Stimulated activated naive CD8-positive, alpha-beta T cell treated with anti-CD3 and anti-CD28 coated beads, Interleukin-15, Interleukin-2, amounts not matched to agents 100 ng/mL and 50 ng/mL, for 24 hours (primary cell): ENCODE measurements around the gene HSPG2.
"Not testable (repeated sequence)": the region's sequence is repeated elsewhere in the genome, so short reads cannot be mapped to it uniquely, and the experiment has no call there.

Experiments used
- H3K27ac Mint-ChIP-seq: one replicate; pipeline ENCODE4 v1.8.0; 2021; ENCODE audit warnings: mild to moderate bottlenecking, mixed read lengths
- H3K27me3 Mint-ChIP-seq: one replicate; pipeline ENCODE4 v1.8.0; 2021; ENCODE audit warnings: mixed read lengths
- H3K36me3 Mint-ChIP-seq: one replicate; pipeline ENCODE4 v1.8.0; 2021; ENCODE audit warnings: low read depth, mixed read lengths
- H3K4me1 Mint-ChIP-seq: one replicate; pipeline ENCODE4 v1.8.0; 2021; ENCODE audit warnings: low read depth, mixed read lengths
- H3K4me3 Mint-ChIP-seq: one replicate; pipeline ENCODE4 v1.8.0; 2021; ENCODE audit warnings: mild to moderate bottlenecking, mixed read lengths
- H3K9me3 Mint-ChIP-seq: one replicate; pipeline ENCODE4 v1.8.0; 2021; ENCODE audit warnings: mixed read lengths

HSPG2 gene

DNA sequence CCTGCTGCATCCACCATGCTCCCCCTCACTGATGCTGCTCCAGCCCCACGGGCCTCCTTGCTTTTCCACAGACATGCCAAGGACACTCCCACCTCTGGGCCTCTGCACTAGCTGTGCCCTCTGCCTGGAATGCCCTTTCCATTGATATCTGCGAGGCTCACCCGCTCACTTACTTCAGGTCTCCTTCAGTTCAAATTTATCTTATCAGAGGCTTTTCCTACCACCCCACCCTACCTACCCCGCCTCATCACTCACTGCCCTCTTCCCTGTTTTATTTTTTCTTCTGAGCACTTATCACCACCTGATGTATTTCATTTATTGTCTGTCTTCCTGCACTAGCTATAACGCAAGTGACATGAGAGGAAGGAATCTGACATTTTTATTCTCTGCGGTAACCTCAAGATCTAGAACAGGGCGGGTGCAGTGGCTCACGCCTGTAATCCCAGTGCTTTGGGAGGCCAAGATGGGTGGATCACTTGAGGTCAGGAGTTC, 7.0 kb downstream of the HSPG2 start:
- H3K9me3 Mint-ChIP-seq, result no peaks in the 10 kb centered on the region
- no peak overlapping the region for H3K4me3 Mint-ChIP-seq
- H3K36me3 Mint-ChIP-seq, result no peaks in the 10 kb centered on the region
- H3K27ac Mint-ChIP-seq, result no peak overlapping the region
- H3K27me3 Mint-ChIP-seq, result no peaks in the 10 kb centered on the region
- no peaks in the 10 kb centered on the region for H3K4me1 Mint-ChIP-seq

DNA sequence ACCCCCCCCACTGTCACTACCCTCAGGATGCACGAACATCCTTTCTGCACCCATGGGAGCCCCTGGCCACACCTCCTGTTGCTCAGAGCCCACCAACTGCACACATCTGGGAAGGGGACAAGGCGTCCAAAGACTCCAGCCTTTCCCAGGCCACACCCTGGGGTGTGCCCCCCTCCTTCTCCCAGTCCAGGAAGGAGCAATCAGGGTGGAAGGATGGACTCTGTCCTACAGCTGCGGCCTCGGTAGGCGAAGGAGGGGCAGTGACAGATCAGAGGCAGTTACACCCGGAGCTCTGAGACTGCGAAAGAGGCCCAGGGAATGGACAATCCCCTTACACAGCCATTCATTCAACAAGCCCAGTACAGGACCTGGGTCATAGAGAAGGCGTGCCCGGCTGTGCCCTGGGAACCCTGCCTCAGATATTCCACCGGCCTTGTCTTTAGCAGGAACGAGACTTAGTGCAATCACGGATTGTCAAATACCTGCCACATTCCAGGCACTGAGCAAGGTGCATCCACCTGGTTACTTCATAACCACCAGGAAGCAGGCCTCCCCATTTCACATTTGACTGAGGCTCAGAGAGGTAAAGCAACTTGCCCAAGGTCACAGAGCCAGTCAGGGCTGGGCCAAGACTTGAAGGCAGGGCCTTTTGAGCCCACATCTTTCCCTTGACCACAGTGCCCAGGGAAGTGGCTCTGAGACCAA, 9.4 kb downstream of the HSPG2 start:
- Mint-ChIP-seq H3K9me3 (no peaks in the 10 kb centered on the region), H3K4me3 (no peak overlapping the region), H3K27ac (no peak overlapping the region), H3K27me3 (no peaks in the 10 kb centered on the region), H3K36me3 (no peaks in the 10 kb centered on the region), H3K4me1 (no peaks in the 10 kb centered on the region)

DNA sequence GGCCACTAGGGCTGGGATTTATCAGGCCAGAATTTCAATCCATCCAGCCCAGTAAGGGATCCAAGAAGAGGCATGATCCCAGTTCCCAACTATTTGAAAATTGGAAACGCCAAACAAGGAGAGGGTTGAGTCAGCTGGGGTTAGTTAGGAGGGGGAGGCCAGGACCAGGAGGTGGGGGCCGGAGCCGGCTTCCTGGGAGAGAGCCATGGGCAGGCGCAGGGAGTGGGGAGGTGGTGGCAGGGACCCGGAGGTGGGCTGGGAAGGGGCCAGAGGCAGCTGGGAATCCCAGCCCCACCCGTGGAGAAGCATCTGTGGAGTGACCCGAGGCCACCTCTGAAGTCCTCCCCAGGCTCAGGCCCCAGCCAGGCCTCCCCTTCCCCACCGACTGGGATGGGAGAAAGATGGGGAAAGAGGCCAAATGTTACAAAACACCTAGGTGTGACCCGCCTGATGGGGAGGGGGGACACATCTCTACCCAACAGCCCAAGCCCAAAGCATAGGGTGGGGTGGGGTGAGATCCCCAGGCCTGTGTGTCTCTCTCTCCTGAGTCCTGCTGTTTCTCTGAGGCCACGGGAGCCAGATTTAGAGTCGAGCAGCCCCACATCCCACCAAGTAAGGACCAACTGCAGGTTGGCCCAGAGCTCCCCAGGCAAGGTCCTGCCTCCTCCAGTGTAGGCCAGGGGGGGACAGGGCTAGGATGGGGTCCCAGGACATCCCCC, 10.1 kb downstream of the HSPG2 start:
- Mint-ChIP-seq H3K4me3 (no peak overlapping the region), H3K36me3 (no peaks in the 10 kb centered on the region)

DNA sequence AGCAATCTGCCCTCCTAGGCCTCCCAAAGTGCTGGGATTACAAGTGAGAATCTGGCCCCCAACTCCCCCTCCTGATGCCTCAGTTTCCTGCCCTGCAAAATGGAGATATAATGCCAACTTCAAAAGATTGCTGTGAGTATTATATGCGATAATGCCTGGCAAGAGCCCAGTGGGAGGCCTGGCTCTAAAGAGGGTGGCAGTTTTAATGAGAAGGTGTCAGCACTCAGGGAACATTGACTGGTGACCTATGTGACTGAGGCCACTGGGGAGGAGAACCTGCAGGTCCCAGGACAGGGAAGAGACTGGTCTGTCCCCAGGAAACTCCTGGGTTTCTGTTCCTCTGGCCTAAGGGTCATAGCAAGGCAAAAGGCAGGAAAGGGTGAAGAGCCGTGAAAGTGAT, 11.0 kb downstream of the HSPG2 start:
- H3K36me3 Mint-ChIP-seq, result no peaks in the 10 kb centered on the region
- H3K4me1 Mint-ChIP-seq, result no peaks in the 10 kb centered on the region
- H3K4me3 Mint-ChIP-seq, result no peak overlapping the region
- no peaks in the 10 kb centered on the region for H3K9me3 Mint-ChIP-seq
- no peaks in the 10 kb centered on the region for H3K27me3 Mint-ChIP-seq
- H3K27ac Mint-ChIP-seq, result no peak overlapping the region

More for the DNA sequence above, 10.1 kb downstream of the HSPG2 start:
- H3K9me3 Mint-ChIP-seq, result no peaks in the 10 kb centered on the region
- H3K27me3 Mint-ChIP-seq, result no peaks in the 10 kb centered on the region
- no peak overlapping the region for H3K27ac Mint-ChIP-seq
- H3K4me1 Mint-ChIP-seq, result no peaks in the 10 kb centered on the region

DNA sequence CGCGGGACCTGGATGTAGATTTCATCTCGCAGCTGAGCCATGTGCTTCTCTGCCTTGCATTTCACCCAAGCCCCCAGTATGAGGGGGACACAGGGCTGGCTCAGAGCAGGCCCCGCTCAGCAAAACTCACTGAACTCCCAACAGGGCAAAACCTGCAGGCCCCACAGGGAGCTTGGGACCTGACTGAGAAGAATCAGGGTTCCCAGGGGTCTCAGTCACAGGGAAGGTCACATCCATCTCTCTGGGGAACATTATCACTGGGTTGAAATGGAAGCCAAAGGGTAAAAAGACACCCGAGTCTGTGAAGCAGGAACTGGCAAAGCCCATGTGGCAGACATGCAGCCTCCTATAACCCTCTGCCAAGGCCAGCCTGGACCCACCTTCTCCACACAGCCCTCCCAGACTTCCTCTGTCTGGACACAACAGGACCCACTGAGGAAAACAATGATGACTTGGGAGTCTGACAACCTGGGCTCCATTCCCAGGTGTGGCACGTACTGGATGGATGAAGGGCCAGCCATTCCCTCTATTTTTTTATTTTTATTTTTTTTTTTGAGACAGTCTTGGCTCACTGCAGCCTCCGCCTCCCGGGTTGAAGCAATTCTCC, 11.7 kb downstream of the HSPG2 start:
- H3K4me3 Mint-ChIP-seq, result no peak overlapping the region
- no peaks in the 10 kb centered on the region for H3K36me3 Mint-ChIP-seq
- H3K4me1 Mint-ChIP-seq, result no peaks in the 10 kb centered on the region
- no peaks in the 10 kb centered on the region for H3K9me3 Mint-ChIP-seq
- no peaks in the 10 kb centered on the region for H3K27me3 Mint-ChIP-seq
- no peak overlapping the region for H3K27ac Mint-ChIP-seq

DNA sequence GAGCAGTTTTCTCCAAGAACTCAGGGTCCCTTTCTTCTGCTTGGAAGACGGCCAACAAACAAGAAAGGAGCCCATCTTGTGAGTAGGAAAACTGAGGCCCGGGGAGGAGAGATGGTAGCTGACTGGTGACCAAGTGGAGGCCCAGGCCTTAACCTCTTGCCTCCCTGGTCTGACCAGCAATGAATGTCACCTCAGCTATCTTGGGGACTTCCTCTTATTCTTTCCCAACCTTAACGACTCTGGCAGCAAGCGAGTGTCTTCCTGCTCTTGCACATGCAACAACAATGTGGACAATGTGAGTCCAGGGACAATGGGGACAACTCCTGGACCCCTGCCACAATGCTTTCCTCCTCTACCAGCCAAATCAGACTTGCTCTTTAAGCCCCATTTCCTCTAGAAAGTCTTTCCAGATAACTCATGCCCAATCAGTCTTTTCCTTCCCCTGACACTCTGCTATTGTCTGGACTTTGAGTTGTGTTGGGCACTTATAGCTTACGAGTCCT, 12.6 kb downstream of the HSPG2 start:
- Mint-ChIP-seq H3K36me3 (no peaks in the 10 kb centered on the region), H3K4me1 (no peaks in the 10 kb centered on the region), H3K27ac (no peak overlapping the region), H3K27me3 (no peaks in the 10 kb centered on the region), H3K9me3 (no peaks in the 10 kb centered on the region), H3K4me3 (no peak overlapping the region)

DNA sequence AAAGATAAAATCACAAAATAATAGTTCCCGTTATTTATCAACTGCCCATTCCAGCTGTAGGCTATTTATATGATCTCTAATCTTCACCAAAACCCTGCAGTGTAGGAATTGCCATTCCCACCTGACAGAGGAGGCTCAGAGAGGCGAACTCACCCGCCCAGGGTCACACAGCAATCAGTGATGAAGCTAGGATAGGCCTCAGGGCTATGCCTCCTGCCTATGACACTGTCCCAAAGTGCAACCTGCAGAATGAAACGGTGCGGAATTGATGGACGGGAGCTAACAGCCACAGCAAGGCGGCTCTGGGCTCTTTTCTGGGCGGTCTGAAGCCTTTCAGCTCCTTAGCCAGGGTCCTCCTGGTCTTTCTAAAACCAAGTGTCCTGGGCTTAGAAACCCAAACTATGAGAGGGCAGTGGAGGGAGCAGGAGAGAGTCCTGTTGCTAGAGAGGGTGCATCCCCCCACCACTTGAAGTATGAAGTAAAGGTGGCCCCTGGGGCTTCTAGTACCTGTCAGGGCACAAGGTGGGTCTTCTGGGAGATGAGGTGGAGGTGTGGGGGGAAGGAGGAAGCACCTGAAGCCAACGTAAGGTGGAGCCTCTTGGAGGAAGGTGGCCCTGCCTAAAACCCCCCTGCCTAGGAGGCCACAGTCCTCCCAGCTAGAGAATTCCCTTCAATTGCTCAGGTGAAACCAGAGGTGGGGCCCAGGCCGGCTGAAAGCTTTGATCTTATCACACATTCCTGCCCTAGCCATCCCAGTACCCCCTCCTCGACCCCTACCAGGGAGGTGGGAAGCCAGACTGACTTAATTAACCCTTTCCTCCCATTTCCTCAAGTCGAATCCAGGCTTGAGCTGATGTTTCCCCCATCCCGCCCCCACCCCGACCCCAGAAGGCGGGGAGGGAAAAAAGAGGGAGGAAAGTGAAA, 14.8 kb downstream of the HSPG2 start:
- Mint-ChIP-seq H3K36me3 (no peaks in the 10 kb centered on the region), H3K9me3 (no peaks in the 10 kb centered on the region), H3K4me3 (no peak overlapping the region), H3K27ac (no peak overlapping the region), H3K4me1 (no peaks in the 10 kb centered on the region), H3K27me3 (no peaks in the 10 kb centered on the region)

DNA sequence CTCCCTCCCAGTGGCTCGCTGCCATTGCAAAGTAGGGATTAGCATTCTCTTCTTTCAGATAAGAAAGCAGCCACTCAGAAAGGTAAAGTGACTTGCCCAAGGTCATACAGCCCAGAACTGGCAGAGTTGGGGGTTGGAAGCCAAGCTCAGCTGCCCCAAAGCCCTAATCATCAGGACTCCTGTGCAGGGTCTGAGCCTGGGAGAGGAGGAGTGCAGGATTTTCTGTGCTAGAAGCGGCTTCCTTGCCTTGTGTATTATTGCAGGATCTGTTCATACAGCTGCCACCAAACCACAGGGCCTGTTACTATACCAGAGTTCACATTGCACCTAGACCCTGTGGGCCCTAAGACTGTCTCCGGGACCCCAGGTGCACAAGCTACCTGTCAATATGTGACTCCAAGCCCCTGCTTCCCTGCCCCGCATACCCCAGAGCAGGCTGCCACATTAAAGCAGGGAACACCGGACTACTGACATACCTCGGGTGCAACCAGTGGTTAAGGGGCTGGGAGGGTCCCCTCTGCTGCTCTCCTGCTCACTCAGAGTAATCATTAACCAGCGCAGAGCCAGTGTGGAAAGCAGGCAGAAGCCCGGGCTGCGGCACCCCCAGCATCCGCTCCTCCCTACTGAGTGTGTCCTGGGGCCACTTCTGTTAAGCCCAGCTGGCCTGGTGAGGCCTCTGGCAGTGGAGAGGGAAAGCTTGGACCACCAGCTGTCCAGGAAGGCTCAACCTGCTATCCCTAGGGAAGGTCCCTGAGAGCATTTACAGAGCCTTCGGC, 15.8 kb downstream of the HSPG2 start:
- H3K9me3 Mint-ChIP-seq, result no peaks in the 10 kb centered on the region
- no peak overlapping the region for H3K4me3 Mint-ChIP-seq
- no peak overlapping the region for H3K27ac Mint-ChIP-seq
- no peaks in the 10 kb centered on the region for H3K27me3 Mint-ChIP-seq
- H3K4me1 Mint-ChIP-seq, result no peaks in the 10 kb centered on the region
- H3K36me3 Mint-ChIP-seq, result no peaks in the 10 kb centered on the region

DNA sequence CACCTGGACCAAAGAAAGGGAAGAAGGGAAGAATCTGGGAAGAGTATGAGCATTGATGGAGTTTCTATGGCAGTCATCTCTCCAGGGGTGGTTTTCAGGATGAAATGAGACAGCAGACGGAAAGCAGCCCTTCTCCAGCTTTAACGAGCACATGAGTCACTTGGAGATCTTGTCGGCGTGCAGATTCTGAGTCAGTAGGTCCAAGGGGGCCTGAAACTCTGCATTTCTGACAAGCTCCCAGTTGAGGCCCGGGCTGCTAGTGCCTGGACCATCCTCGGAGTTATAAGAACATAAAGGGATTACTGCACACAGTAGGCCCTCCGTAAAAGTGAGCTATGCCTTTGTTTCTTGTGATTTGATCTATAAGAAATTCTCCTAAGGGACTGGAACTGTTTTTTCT, 17.6 kb downstream of the HSPG2 start:
- H3K27me3 Mint-ChIP-seq, result no peaks in the 10 kb centered on the region
- H3K4me3 Mint-ChIP-seq, result no peak overlapping the region
- H3K27ac Mint-ChIP-seq, result no peak overlapping the region
- no peaks in the 10 kb centered on the region for H3K4me1 Mint-ChIP-seq
- H3K9me3 Mint-ChIP-seq, result no peaks in the 10 kb centered on the region
- H3K36me3 Mint-ChIP-seq, result no peaks in the 10 kb centered on the region

DNA sequence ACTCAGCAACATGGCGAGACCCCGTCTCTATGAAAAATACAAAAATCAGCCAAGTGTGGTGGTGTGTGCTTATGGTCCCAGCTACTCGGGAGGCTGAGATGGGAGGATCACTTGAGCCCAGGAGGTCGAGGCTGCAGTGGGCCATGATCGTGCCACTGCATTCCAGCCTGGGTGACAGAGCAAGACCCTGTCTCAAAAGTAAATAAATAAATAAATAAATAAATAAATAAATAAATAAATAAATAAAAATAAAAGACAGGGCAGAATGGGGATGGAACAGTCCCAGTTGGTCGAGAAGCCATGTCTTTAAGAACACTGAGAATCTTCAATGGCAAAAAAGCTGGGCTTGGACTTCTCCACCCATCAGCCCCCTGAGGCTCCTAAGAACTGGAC, 19.9 kb downstream of the HSPG2 start:
- not testable (repeated sequence) for H3K27ac Mint-ChIP-seq, H3K4me3 Mint-ChIP-seq, H3K36me3 Mint-ChIP-seq

DNA sequence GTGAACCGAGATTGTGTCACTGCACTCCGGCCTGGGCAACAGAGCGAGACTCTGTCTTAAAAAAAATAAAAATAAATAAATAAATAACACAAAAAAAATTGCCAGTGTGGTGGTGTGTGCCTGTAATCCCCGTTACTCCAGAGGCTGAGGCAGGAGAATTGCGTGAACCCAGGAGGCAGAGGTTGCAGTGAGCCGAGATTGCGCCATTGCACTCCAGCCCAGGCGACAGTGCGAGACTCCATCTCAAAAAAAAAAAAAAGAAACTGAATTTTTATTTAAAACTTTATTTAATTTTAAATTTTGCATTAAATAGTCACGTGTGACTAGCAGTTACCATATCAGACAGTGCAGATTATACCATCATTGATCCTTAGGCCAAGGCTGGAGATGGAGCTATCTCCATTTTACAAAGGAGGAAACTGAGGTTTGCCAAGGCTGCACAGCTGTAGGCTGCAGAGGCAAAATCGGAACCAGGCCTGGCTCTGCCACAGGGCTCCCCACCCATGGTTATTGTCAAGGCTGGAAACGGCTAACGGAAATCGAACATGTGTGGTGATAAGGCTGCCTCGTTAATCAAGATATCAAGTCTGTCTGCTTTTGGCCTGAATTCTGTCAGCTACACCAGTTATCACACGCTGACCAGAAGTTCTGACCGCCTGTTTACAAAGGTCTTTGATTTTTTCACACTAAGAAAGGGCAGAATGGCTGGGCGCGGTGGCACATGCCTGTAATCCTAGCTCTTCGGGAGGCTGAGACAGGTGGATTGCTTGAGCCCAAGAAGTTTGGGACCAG, 20.5 kb downstream of the HSPG2 start:
- peaks cover 9% of the 10 kb centered on the region for H3K4me1 Mint-ChIP-seq
- no peak overlapping the region for H3K4me3 Mint-ChIP-seq
- no peaks in the 10 kb centered on the region for H3K27me3 Mint-ChIP-seq
- H3K9me3 Mint-ChIP-seq, result no peaks in the 10 kb centered on the region
- no peaks in the 10 kb centered on the region for H3K36me3 Mint-ChIP-seq
- no peak overlapping the region for H3K27ac Mint-ChIP-seq

More for the DNA sequence above, 19.9 kb downstream of the HSPG2 start:
- H3K9me3 Mint-ChIP-seq, H3K27me3 Mint-ChIP-seq, H3K4me1 Mint-ChIP-seq: not testable (repeated sequence)

DNA sequence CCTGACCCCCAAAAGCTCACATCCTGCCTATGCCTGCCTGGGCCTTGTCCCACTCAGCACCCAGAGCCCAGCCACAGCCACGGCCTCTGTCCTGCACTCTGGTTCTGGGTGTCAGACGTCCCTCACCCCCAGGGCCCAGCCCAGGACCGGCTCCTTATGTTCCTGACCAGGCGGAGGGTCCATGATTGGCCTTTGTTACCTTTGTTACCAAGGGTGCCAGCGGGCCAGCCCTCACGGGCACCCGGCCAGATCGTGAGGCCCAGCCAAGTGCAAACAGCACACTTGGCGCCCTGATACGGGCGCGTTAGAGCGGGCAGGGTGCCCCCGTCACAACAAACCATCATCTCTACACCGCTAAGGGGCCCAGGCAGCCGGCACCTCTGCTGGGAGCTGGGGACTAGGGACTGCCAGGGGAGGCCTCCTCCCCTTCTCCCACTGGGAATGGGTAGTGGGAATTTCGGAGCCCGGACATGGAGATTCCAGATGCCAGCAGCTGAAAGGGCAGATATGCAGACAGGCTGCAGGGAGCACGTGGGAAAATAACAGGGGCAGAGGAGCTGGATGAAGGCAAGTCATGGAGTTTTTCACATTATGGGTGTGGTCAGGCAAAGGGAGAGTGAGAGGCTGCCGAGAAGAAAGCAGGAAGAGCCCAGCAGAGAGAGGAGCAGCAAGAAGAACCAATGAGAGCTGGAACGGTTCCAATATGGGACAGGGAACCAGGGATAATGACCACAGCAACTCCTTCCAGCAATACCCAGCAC, 22.1 kb downstream of the HSPG2 start:
- Mint-ChIP-seq H3K27ac (no peak overlapping the region), H3K9me3 (no peaks in the 10 kb centered on the region), H3K4me3 (no peak overlapping the region), H3K27me3 (no peaks in the 10 kb centered on the region), H3K36me3 (no peaks in the 10 kb centered on the region), H3K4me1 (peaks cover 20% of the 10 kb centered on the region)

DNA sequence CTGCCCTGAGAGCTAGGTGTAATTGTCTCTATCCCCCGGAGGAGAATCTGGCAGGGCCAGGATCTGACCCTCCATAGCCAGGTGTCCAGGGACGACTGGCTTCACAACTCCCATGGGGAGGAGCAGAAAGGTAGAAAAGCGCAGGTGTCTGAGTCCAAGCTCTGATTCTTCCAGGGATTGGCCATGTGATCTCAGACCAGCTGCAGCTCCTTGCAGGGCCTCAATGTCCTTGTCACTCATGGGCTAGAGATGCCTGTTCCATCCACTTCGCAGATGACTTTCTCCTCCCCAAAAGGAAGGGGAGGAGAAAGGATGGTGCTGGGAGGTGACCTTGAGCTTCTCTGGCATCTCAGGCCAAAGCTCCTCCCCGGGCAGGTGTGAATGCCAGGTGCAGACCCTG, 22.7 kb downstream of the HSPG2 start:
- Mint-ChIP-seq H3K27me3 (no peaks in the 10 kb centered on the region), H3K4me1 (peaks cover 26% of the 10 kb centered on the region), H3K9me3 (no peaks in the 10 kb centered on the region), H3K27ac (no peak overlapping the region), H3K4me3 (no peak overlapping the region), H3K36me3 (no peaks in the 10 kb centered on the region)
